Measurements from ENCODE around the gene TMEM151A. TPM values are rescaled to one million over a fixed set of nuclear protein-coding genes. Genes with fewer than 3 reads are reported as not detected.

TMEM151A gene
- total RNA-seq, 1 experiment from 2014 or later = not detected

GRCh38 chr11:66293777-66294625 lies 2.3 kb downstream of the TMEM151A start:
- no peaks in the 10 kb centered on the region for H3K9me2 ChIP-seq (replicated peaks; ENCODE audit: low read length)
- no peaks in the 10 kb centered on the region for H4K20me1 ChIP-seq (ENCODE audit: low read length)
- peaks cover 12% of the 10 kb centered on the region for H3K27me3 ChIP-seq (ENCODE audit: low read length)
- H2AFZ ChIP-seq (ENCODE audit: low read length) = no peak overlapping the region
- POLR2A ChIA-PET (ENCODE audit: unreplicated experiment) = no interaction called here
- no peak for ATAC-seq
- H3K4me1 ChIP-seq (ENCODE audit: insufficient read depth, low read length) = peaks cover 9% of the 10 kb centered on the region
- no peaks in the 10 kb centered on the region for H3F3A ChIP-seq (ENCODE audit: low read length, unreplicated experiment)
- no peaks in the 10 kb centered on the region for H3K36me3 ChIP-seq (ENCODE audit: low read depth, low read length)
- intact Hi-C loops (cut with micrococcal nuclease) = no loop called here
- no peaks in the 10 kb centered on the region for H3K79me2 ChIP-seq (ENCODE audit: low read length)
- no peak for TF ChIP-seq CTCF (conservative IDR thresholded peaks at IDR 0.05; ENCODE audit: low read depth, low read length)
- no peak for DNase-seq
- no peak overlapping the region for H3K27ac ChIP-seq (ENCODE audit: low read length)
- no TSS peak for BruUV-seq (replicated peaks)
- CTCF ChIA-PET = no interaction called here
- H3K4me2 ChIP-seq (ENCODE audit: low read length) = no peak overlapping the region
- no peak overlapping the region for H3K4me3 ChIP-seq (ENCODE audit: low read length)
- H3K9ac ChIP-seq (ENCODE audit: low read length) = no peak overlapping the region
- H3K9me3 ChIP-seq (ENCODE audit: low read length) = no peaks in the 10 kb centered on the region

- Histone ChIP-seq H3K36me3 (ENCODE audit: low read depth, low read length) (no peaks in the 10 kb centered on the region), H3K4me2 (ENCODE audit: low read length) (no peak overlapping the region), H3K9me3 (ENCODE audit: low read length) (no peaks in the 10 kb centered on the region), H3K27me3 (ENCODE audit: low read length) (peaks cover 12% of the 10 kb centered on the region), H2AFZ (ENCODE audit: low read length) (no peak overlapping the region), H3F3A (ENCODE audit: low read length, unreplicated experiment) (no peaks in the 10 kb centered on the region), H3K27ac (ENCODE audit: low read length) (no peak overlapping the region), H3K9me2 (replicated peaks; ENCODE audit: low read length) (no peaks in the 10 kb centered on the region), H3K79me2 (ENCODE audit: low read length) (no peaks in the 10 kb centered on the region), H3K4me3 (ENCODE audit: low read length) (no peak overlapping the region), H4K20me1 (ENCODE audit: low read length) (no peaks in the 10 kb centered on the region), H3K9ac (ENCODE audit: low read length) (no peak overlapping the region), H3K4me1 (ENCODE audit: insufficient read depth, low read length) (peaks cover 5% of the 10 kb centered on the region)
- ChIA-PET POLR2A (ENCODE audit: unreplicated experiment) (no interaction called here), CTCF (no interaction called here)
- no peak for DNase-seq
- BruUV-seq (replicated peaks) = no TSS peak
- ATAC-seq = no peak
- intact Hi-C loops (cut with micrococcal nuclease) = no loop called here
- TF ChIP-seq EZH2phosphoT487 (IDR thresholded peaks at IDR 0.05; ENCODE audit: borderline replicate concordance, low read length) (no peak), EZH2 (IDR thresholded peaks at IDR 0.05; ENCODE audit: low read length, unreplicated experiment) (no peak), CTCF (conservative IDR thresholded peaks at IDR 0.05; ENCODE audit: low read depth, low read length) (no peak)
These were observed 3.2 kb downstream of the TMEM151A start for GRCh38 chr11:66294626-66295620.

Data from PC-3 (cell line).